SK-N-MC (cell line): ENCODE data around the gene AFAP1.

Source experiments
- EZH2 ChIP-seq: fragments of 200-600 bp; sonication (generic); IDR thresholded peaks from one replicate; pipeline ENCODE4 v1.6.1; 2017; ENCODE audit warnings: antibody characterized with exemption
- POLR2AphosphoS5 ChIP-seq: IDR thresholded peaks from 2 replicates; pipeline ENCODE4 v1.6.1; 2012; ENCODE audit warnings: mild to moderate bottlenecking, low read depth, low read length, borderline replicate concordance

DNA sequence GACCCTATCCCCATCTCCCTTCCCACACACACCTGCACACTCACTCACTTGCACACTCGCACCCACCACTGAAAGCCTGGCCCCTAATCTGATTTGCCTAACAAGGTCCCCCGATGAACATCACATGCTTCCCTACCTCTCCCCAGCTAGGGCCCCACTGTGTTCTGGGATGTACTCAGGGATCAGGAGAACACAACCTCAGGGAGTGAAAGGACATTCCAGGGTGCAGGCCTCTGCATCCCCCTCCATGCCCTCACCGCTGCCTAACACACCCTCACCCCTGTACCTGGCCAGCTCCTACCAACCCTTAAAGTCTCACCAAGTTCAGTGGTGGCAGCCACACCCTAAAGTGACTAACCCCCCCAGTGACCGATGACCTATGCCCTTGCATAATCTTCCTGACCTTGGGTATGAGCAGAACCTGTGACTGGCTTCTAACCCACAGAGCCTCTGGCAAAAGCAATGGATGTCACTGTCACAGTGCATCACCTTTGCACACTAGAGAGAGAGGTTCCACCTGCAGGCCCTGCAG lies 2.4 kb upstream of the AFAP1 start:
- TF ChIP-seq EZH2 (no peak), POLR2AphosphoS5 (no peak)
